Measurements from ENCODE around the gene TMEM220.

- no peak for TF ChIP-seq CTCF (conservative IDR thresholded peaks at IDR 0.05)
- no peak for TF ChIP-seq EZH2 (IDR thresholded peaks at IDR 0.05; ENCODE audit: low read depth)
Measured at GRCh38 chr17:10726196-10726595, 3.6 kb downstream of the TMEM220 start.

Measured in PC-9 (cell line).